ENCODE results near the gene PRAMEF12.

The PRAMEF12 gene

GRCh38 chr1:12769031-12769430 is 4.5 kb upstream of the PRAMEF12 start:
- Histone ChIP-seq H4K91ac (ENCODE audit: low read length) (no peak overlapping the region), H2BK12ac (ENCODE audit: low read length in 2 of 2) (no peak overlapping the region), H2AFZ (ENCODE audit: low read depth, low read length) (no peak overlapping the region), H4K8ac (ENCODE audit: low read length) (no peak overlapping the region), H3K4ac (ENCODE audit: low read depth in 1 of 2, low read length in 2 of 2) (no peak overlapping the region), H2BK5ac (ENCODE audit: low read depth, low read length, poor library complexity, severe bottlenecking) (no peak overlapping the region), H3K4me2 (ENCODE audit: low read length, poor library complexity, severe bottlenecking) (no peak overlapping the region), H3K9me3 (ENCODE audit: control insufficient read depth, low read length) (no peaks in the 10 kb centered on the region), H3K27ac (ENCODE audit: low read length, poor library complexity, severe bottlenecking) (no peak overlapping the region), H3K79me1 (replicated peaks; ENCODE audit: low read length, poor library complexity, severe bottlenecking) (no peaks in the 10 kb centered on the region), H3K18ac (ENCODE audit: low read depth in 1 of 2, low read length in 2 of 2) (no peak overlapping the region), H3K36me3 (ENCODE audit: control insufficient read depth in 1 of 2, insufficient read depth in 2 of 2, low read depth in 1 of 2, low read length in 2 of 2) (no peaks in the 10 kb centered on the region), H3K4me1 (ENCODE audit: control insufficient read depth, insufficient read depth, low read depth, low read length) (no peaks in the 10 kb centered on the region), H3K23ac (ENCODE audit: low read length in 2 of 2) (no peak overlapping the region), H3K14ac (ENCODE audit: low read length in 2 of 2) (no peak overlapping the region), H2AK5ac (ENCODE audit: low read length, severe bottlenecking) (no peak overlapping the region), H2BK120ac (ENCODE audit: low read depth, low read length) (no peak overlapping the region), H3K4me3 (ENCODE audit: insufficient read depth in 1 of 2, low read depth in 1 of 2, low read length in 2 of 2) (no peak overlapping the region), H2BK15ac (ENCODE audit: low read depth, poor library complexity, severe bottlenecking) (no peak overlapping the region), H3K9ac (ENCODE audit: low read length) (no peak overlapping the region), H3K27me3 (ENCODE audit: control insufficient read depth in 1 of 2, insufficient read depth in 1 of 2, low read length in 2 of 2) (peaks cover 0 to 18% of the 10 kb centered on the region in 2 experiments)
- no peak for DNase-seq
- WGBS = 54% methylated on average over 1 of the region's 2 CpGs

GRCh38 chr1:12769976-12770505 is 3.5 kb upstream of the PRAMEF12 start:
- H2BK12ac ChIP-seq (ENCODE audit: low read length in 2 of 2) = no peak overlapping the region
- H3K4ac ChIP-seq (ENCODE audit: low read depth in 1 of 2, low read length in 2 of 2) = no peak overlapping the region
- no peak overlapping the region for H2BK5ac ChIP-seq (ENCODE audit: low read depth, low read length, poor library complexity, severe bottlenecking)
- no peak overlapping the region for H4K8ac ChIP-seq (ENCODE audit: low read length)
- H3K79me1 ChIP-seq (replicated peaks; ENCODE audit: low read length, poor library complexity, severe bottlenecking) = no peaks in the 10 kb centered on the region
- no peaks in the 10 kb centered on the region for H3K36me3 ChIP-seq (ENCODE audit: control insufficient read depth in 1 of 2, insufficient read depth in 2 of 2, low read depth in 1 of 2, low read length in 2 of 2)
- no peak overlapping the region for H2AFZ ChIP-seq (ENCODE audit: low read depth, low read length)
- no peak overlapping the region for H3K9ac ChIP-seq (ENCODE audit: low read length)
- no peaks in the 10 kb centered on the region for H3K4me1 ChIP-seq (ENCODE audit: control insufficient read depth, insufficient read depth, low read depth, low read length)
- H2BK120ac ChIP-seq (ENCODE audit: low read depth, low read length) = no peak overlapping the region
- H3K27me3 ChIP-seq (ENCODE audit: control insufficient read depth in 1 of 2, insufficient read depth in 1 of 2, low read length in 2 of 2) = peaks cover 0 to 18% of the 10 kb centered on the region in 2 experiments
- H2AK5ac ChIP-seq (ENCODE audit: low read length, severe bottlenecking) = no peak overlapping the region
- DNase-seq = no peak
- 54% methylated on average over 7 of the region's 7 CpGs for WGBS
- no peaks in the 10 kb centered on the region for H3K9me3 ChIP-seq (ENCODE audit: control insufficient read depth, low read length)
- H2BK15ac ChIP-seq (ENCODE audit: low read depth, poor library complexity, severe bottlenecking) = no peak overlapping the region
- no peak overlapping the region for H3K14ac ChIP-seq (ENCODE audit: low read length in 2 of 2)
- no peak overlapping the region for H3K4me3 ChIP-seq (ENCODE audit: insufficient read depth in 1 of 2, low read depth in 1 of 2, low read length in 2 of 2)
- H3K23ac ChIP-seq (ENCODE audit: low read length in 2 of 2) = no peak overlapping the region
- no peak overlapping the region for H3K27ac ChIP-seq (ENCODE audit: low read length, poor library complexity, severe bottlenecking)
- H4K91ac ChIP-seq (ENCODE audit: low read length) = no peak overlapping the region
- H3K18ac ChIP-seq (ENCODE audit: low read depth in 1 of 2, low read length in 2 of 2) = no peak overlapping the region
- no peak overlapping the region for H3K4me2 ChIP-seq (ENCODE audit: low read length, poor library complexity, severe bottlenecking)

GRCh38 chr1:12770620-12771019 is 2.9 kb upstream of the PRAMEF12 start:
- Histone ChIP-seq H3K18ac (ENCODE audit: low read depth in 1 of 2, low read length in 2 of 2) (no peak overlapping the region), H2BK15ac (ENCODE audit: low read depth, poor library complexity, severe bottlenecking) (no peak overlapping the region), H3K4ac (ENCODE audit: low read depth in 1 of 2, low read length in 2 of 2) (no peak overlapping the region), H2AFZ (ENCODE audit: low read depth, low read length) (no peak overlapping the region), H3K27ac (ENCODE audit: low read length, poor library complexity, severe bottlenecking) (no peak overlapping the region), H3K27me3 (ENCODE audit: control insufficient read depth in 1 of 2, insufficient read depth in 1 of 2, low read length in 2 of 2) (peaks cover 0 to 14% of the 10 kb centered on the region in 2 experiments), H4K8ac (ENCODE audit: low read length) (no peak overlapping the region), H3K4me3 (ENCODE audit: insufficient read depth in 1 of 2, low read depth in 1 of 2, low read length in 2 of 2) (no peak overlapping the region), H3K9me3 (ENCODE audit: control insufficient read depth, low read length) (no peaks in the 10 kb centered on the region), H2AK5ac (ENCODE audit: low read length, severe bottlenecking) (no peak overlapping the region), H3K36me3 (ENCODE audit: control insufficient read depth in 1 of 2, insufficient read depth in 2 of 2, low read depth in 1 of 2, low read length in 2 of 2) (no peaks in the 10 kb centered on the region), H3K79me1 (replicated peaks; ENCODE audit: low read length, poor library complexity, severe bottlenecking) (no peaks in the 10 kb centered on the region), H3K4me2 (ENCODE audit: low read length, poor library complexity, severe bottlenecking) (no peak overlapping the region), H3K14ac (ENCODE audit: low read length in 2 of 2) (no peak overlapping the region), H4K91ac (ENCODE audit: low read length) (no peak overlapping the region), H2BK12ac (ENCODE audit: low read length in 2 of 2) (no peak overlapping the region), H3K9ac (ENCODE audit: low read length) (no peak overlapping the region), H2BK120ac (ENCODE audit: low read depth, low read length) (no peak overlapping the region), H3K4me1 (ENCODE audit: control insufficient read depth, insufficient read depth, low read depth, low read length) (no peaks in the 10 kb centered on the region), H3K23ac (ENCODE audit: low read length in 2 of 2) (no peak overlapping the region), H2BK5ac (ENCODE audit: low read depth, low read length, poor library complexity, severe bottlenecking) (no peak overlapping the region)
- DNase-seq = no peak
- 72% methylated on average over 2 of the region's 2 CpGs for WGBS

- no peak overlapping the region for H2BK15ac ChIP-seq (ENCODE audit: low read depth, poor library complexity, severe bottlenecking)
- H3K4me2 ChIP-seq (ENCODE audit: low read length, poor library complexity, severe bottlenecking) = no peak overlapping the region
- no peak overlapping the region for H2AFZ ChIP-seq (ENCODE audit: low read depth, low read length)
- 49% methylated on average over 5 of the region's 5 CpGs for WGBS
- H3K14ac ChIP-seq (ENCODE audit: low read length in 2 of 2) = no peak overlapping the region
- H3K23ac ChIP-seq (ENCODE audit: low read length in 2 of 2) = no peak overlapping the region
- no peak overlapping the region for H3K9ac ChIP-seq (ENCODE audit: low read length)
- peaks cover 0 to 18% of the 10 kb centered on the region in 2 experiments for H3K27me3 ChIP-seq (ENCODE audit: control insufficient read depth in 1 of 2, insufficient read depth in 1 of 2, low read length in 2 of 2)
- H3K27ac ChIP-seq (ENCODE audit: low read length, poor library complexity, severe bottlenecking) = no peak overlapping the region
- H2BK5ac ChIP-seq (ENCODE audit: low read depth, low read length, poor library complexity, severe bottlenecking) = no peak overlapping the region
- no peaks in the 10 kb centered on the region for H3K9me3 ChIP-seq (ENCODE audit: control insufficient read depth, low read length)
- no peak for DNase-seq
- no peak overlapping the region for H3K18ac ChIP-seq (ENCODE audit: low read depth in 1 of 2, low read length in 2 of 2)
- no peaks in the 10 kb centered on the region for H3K4me1 ChIP-seq (ENCODE audit: control insufficient read depth, insufficient read depth, low read depth, low read length)
- no peak overlapping the region for H2BK12ac ChIP-seq (ENCODE audit: low read length in 2 of 2)
- H2AK5ac ChIP-seq (ENCODE audit: low read length, severe bottlenecking) = no peak overlapping the region
- H2BK120ac ChIP-seq (ENCODE audit: low read depth, low read length) = no peak overlapping the region
- H3K4me3 ChIP-seq (ENCODE audit: insufficient read depth in 1 of 2, low read depth in 1 of 2, low read length in 2 of 2) = no peak overlapping the region
- H3K79me1 ChIP-seq (replicated peaks; ENCODE audit: low read length, poor library complexity, severe bottlenecking) = no peaks in the 10 kb centered on the region
- no peak overlapping the region for H3K4ac ChIP-seq (ENCODE audit: low read depth in 1 of 2, low read length in 2 of 2)
- H3K36me3 ChIP-seq (ENCODE audit: control insufficient read depth in 1 of 2, insufficient read depth in 2 of 2, low read depth in 1 of 2, low read length in 2 of 2) = no peaks in the 10 kb centered on the region
- no peak overlapping the region for H4K91ac ChIP-seq (ENCODE audit: low read length)
- H4K8ac ChIP-seq (ENCODE audit: low read length) = no peak overlapping the region
Measured at GRCh38 chr1:12771186-12771585, 2.4 kb upstream of the PRAMEF12 start.
